MM.1S (cell line): Measurements from ENCODE around the gene CTRL.

ENCODE experiments used
- DNase-seq: peaks from one replicate; pipeline ENCODE4 v3.0.0-alpha.2; 2015
- H2AFZ ChIP-seq: fragments of 300-600 bp; sonication (generic); 2 replicates; pipeline ENCODE4 v1.6.0; 2016; ENCODE audit warnings: antibody characterized with exemption, low read length
- H3F3A ChIP-seq: fragments of 300-600 bp; sonication (generic); 2 replicates; pipeline ENCODE4 v1.6.1; 2016; ENCODE audit warnings: mild to moderate bottlenecking, antibody characterized with exemption, low read length, moderate library complexity, mixed read lengths; ENCODE audit not compliant: insufficient read depth
- H3K27ac ChIP-seq: fragments of 300-600 bp; sonication (generic); 2 replicates; pipeline ENCODE4 v1.5.1; 2016; ENCODE audit warnings: mild to moderate bottlenecking, low read length
- H3K27me3 ChIP-seq: fragments of 300-600 bp; sonication (generic); replicated peaks from 2 replicates; pipeline ENCODE4 v1.6.0; 2016; ENCODE audit warnings: low read length; ENCODE audit not compliant: insufficient read depth
- H3K36me3 ChIP-seq: fragments of 300-600 bp; sonication (generic); replicated peaks from 2 replicates; pipeline ENCODE4 v1.6.1; 2016; ENCODE audit warnings: mild to moderate bottlenecking, low read length, mixed read lengths; ENCODE audit not compliant: insufficient read depth
- H3K4me1 ChIP-seq: fragments of 300-600 bp; sonication (generic); 2 replicates; pipeline ENCODE4 v1.6.1; 2016; ENCODE audit warnings: low read length, mixed read lengths
- H3K4me2 ChIP-seq: fragments of 300-600 bp; sonication (generic); 2 replicates; pipeline ENCODE4 v1.6.0; 2016; ENCODE audit warnings: low read depth, low read length
- H3K4me3 ChIP-seq: fragments of 300-600 bp; sonication (generic); 2 replicates; pipeline ENCODE4 v1.5.1; 2016; ENCODE audit warnings: low read length, mixed read lengths
- H3K79me2 ChIP-seq: fragments of 300-600 bp; sonication (generic); 2 replicates; pipeline ENCODE4 v1.6.1; 2016; ENCODE audit warnings: mixed run types, low read length, mixed read lengths
- H3K9ac ChIP-seq: fragments of 300-600 bp; sonication (generic); 2 replicates; pipeline ENCODE4 v1.6.1; 2016; ENCODE audit warnings: low read length, mixed read lengths
- H3K9me2 ChIP-seq: fragments of 300-600 bp; sonication (generic); replicated peaks from 2 replicates; pipeline ENCODE4 v1.6.1; 2016; ENCODE audit warnings: mild to moderate bottlenecking, low read length, mixed read lengths; ENCODE audit not compliant: insufficient read depth
- H3K9me3 ChIP-seq: fragments of 300-600 bp; sonication (generic); replicated peaks from 2 replicates; pipeline ENCODE4 v1.6.1; 2016; ENCODE audit warnings: mild to moderate bottlenecking, low read length, mixed read lengths; ENCODE audit not compliant: insufficient read depth
- H4K20me1 ChIP-seq: fragments of 300-600 bp; sonication (generic); 2 replicates; pipeline ENCODE4 v1.6.1; 2016; ENCODE audit warnings: mild to moderate bottlenecking, low read length, moderate library complexity, mixed read lengths; ENCODE audit not compliant: insufficient read depth
- CTCF ChIP-seq: fragments of 300-600 bp; sonication (generic); IDR thresholded peaks from 2 replicates; pipeline ENCODE4 v1.5.1; 2016; ENCODE audit warnings: antibody characterized with exemption, low read length, mixed read lengths
- EZH2 ChIP-seq: fragments of 300-600 bp; sonication (generic); optimal IDR thresholded peaks from 2 replicates; pipeline ENCODE3; 2017; ENCODE audit warnings: low read depth, mild to moderate bottlenecking, antibody characterized with exemption, low read length, mixed read lengths
- EZH2phosphoT487 ChIP-seq: fragments of 300-600 bp; sonication (generic); IDR thresholded peaks from 2 replicates; pipeline ENCODE4 v1.6.1; 2018; ENCODE audit warnings: antibody characterized with exemption, low read length

CTRL gene

GRCh38 chr16:67919622-67920221 is 11.9 kb downstream of the CTRL start:
- H3K79me2 ChIP-seq, result peaks cover 9% of the 10 kb centered on the region
- H3K4me1 ChIP-seq, result no peaks in the 10 kb centered on the region
- no peak for TF ChIP-seq EZH2
- no peaks in the 10 kb centered on the region for H3K36me3 ChIP-seq
- H3K9ac ChIP-seq, result no peak overlapping the region
- H3K27me3 ChIP-seq, result no peaks in the 10 kb centered on the region
- no peak overlapping the region for H2AFZ ChIP-seq
- no peaks in the 10 kb centered on the region for H3F3A ChIP-seq
- no peak for DNase-seq
- no peak overlapping the region for H3K27ac ChIP-seq
- H3K9me2 ChIP-seq, result no peaks in the 10 kb centered on the region
- no peaks in the 10 kb centered on the region for H3K9me3 ChIP-seq
- H4K20me1 ChIP-seq, result no peaks in the 10 kb centered on the region
- no peak overlapping the region for H3K4me2 ChIP-seq
- H3K4me3 ChIP-seq, result no peak overlapping the region

GRCh38 chr16:67917852-67918236 is 13.8 kb downstream of the CTRL start:
- no peak overlapping the region for H2AFZ ChIP-seq
- no peak overlapping the region for H3K27ac ChIP-seq
- no peak overlapping the region for H3K4me3 ChIP-seq
- H3F3A ChIP-seq, result no peaks in the 10 kb centered on the region
- TF ChIP-seq EZH2 (no peak), EZH2phosphoT487 (no peak), CTCF (no peak)
- no peaks in the 10 kb centered on the region for H3K4me1 ChIP-seq
- no peaks in the 10 kb centered on the region for H3K9me2 ChIP-seq
- H3K9me3 ChIP-seq, result no peaks in the 10 kb centered on the region
- no peak overlapping the region for H3K9ac ChIP-seq
- no peak overlapping the region for H3K4me2 ChIP-seq
- H3K27me3 ChIP-seq, result no peaks in the 10 kb centered on the region
- DNase-seq, result no peak
- H4K20me1 ChIP-seq, result no peaks in the 10 kb centered on the region
- no peaks in the 10 kb centered on the region for H3K36me3 ChIP-seq
- H3K79me2 ChIP-seq, result peaks cover 9% of the 10 kb centered on the region

GRCh38 chr16:67917140-67917851 is 14.4 kb downstream of the CTRL start:
- no peak for TF ChIP-seq EZH2
- TF ChIP-seq EZH2phosphoT487, result no peak
- TF ChIP-seq CTCF, result no peak
- no peaks in the 10 kb centered on the region for H4K20me1 ChIP-seq
- H3K9me2 ChIP-seq, result no peaks in the 10 kb centered on the region
- no peak overlapping the region for H3K27ac ChIP-seq
- H3K36me3 ChIP-seq, result no peaks in the 10 kb centered on the region
- no peaks in the 10 kb centered on the region for H3K27me3 ChIP-seq
- no peaks in the 10 kb centered on the region for H3K9me3 ChIP-seq
- H3K79me2 ChIP-seq, result peaks cover 9% of the 10 kb centered on the region
- H3K9ac ChIP-seq, result no peak overlapping the region
- DNase-seq, result no peak
- H3K4me1 ChIP-seq, result no peaks in the 10 kb centered on the region
- H3K4me3 ChIP-seq, result no peak overlapping the region
- H3F3A ChIP-seq, result no peaks in the 10 kb centered on the region
- no peak overlapping the region for H3K4me2 ChIP-seq
- no peak overlapping the region for H2AFZ ChIP-seq
